Stimulated activated CD8-positive, alpha-beta memory T cell treated with anti-CD3 and anti-CD28 coated beads, Interleukin-12 subunit alpha, Interleukin-12 subunit beta, amount 100 ng/mL, for 4 hours (primary cell): Measurements from ENCODE around the gene EFNB1.

ENCODE experiments used
- DNase-seq: peaks from one replicate; pipeline ENCODE4 v3.0.0-alpha.2; 2020; ENCODE audit warnings: low read depth

EFNB1 gene

GRCh38 chrX:68883800-68884199 lies 55.0 kb downstream of the EFNB1 start:
- no peak for DNase-seq

- no peak for DNase-seq
Measured at GRCh38 chrX:68889249-68889648, 60.4 kb downstream of the EFNB1 start.
